Measurements from ENCODE around the gene FAM114A1.
"Not testable (repeated sequence)": the region's sequence is repeated elsewhere in the genome, so short reads cannot be mapped to it uniquely, and the experiment has no call there.

The FAM114A1 gene

GRCh38 chr4:38983787-38984598 is 116.4 kb downstream of the FAM114A1 start:
- TF ChIP-seq ZFX (IDR thresholded peaks at IDR 0.05) (no peak), CTCF (conservative IDR thresholded peaks at IDR 0.05) (no peak)
- no peak overlapping the region for H3K27ac ChIP-seq

- no peak overlapping the region for H3K27ac ChIP-seq
These were observed 117.9 kb downstream of the FAM114A1 start for GRCh38 chr4:38985410-38986100.

DNA sequence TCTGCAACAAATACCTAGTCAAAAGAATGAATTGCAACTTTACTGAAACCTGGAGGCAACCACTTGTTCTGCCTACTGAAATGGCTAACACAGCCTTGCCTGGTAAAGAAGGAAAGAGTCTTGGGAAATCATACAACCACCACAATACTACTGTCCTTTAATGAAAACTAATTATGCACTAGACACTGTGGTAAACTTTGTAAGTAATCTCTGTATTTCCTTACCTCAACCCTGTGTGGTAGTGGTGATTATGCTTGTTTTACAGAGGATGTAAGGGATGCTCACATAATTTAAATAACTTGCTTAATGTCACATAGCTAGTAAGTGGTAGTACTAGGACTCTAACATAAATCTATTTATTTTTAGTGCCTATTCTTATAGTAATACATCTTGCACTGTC is 119.9 kb downstream of the FAM114A1 start:
- no peak for TF ChIP-seq ZFX (IDR thresholded peaks at IDR 0.05)
- TF ChIP-seq CTCF (conservative IDR thresholded peaks at IDR 0.05), result no peak

More at GRCh38 chr4:38985410-38986100, 117.9 kb downstream of the FAM114A1 start:
- no peak for TF ChIP-seq ZFX (IDR thresholded peaks at IDR 0.05)
- no peak for TF ChIP-seq CTCF (conservative IDR thresholded peaks at IDR 0.05)

DNA sequence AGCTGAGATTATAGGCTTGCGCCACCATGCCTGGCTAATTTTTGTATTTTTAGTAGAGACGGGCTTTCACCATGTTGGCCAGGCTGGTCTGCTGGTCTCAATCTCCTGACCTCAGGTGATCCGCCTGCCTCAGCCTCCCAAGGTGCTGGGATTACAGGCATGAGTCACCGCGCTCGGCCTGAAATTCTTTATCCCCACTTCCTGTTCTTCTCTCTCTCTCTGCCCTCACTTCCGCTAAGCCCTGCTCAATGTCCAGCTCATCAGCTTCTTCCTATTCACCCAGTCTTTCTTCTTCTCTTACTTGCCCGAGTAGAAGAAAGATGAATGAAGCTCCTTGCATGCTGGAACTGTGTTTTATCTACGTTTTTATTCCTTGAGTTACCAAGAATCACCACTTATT is 120.7 kb downstream of the FAM114A1 start:
- H3K27ac ChIP-seq, result not testable (repeated sequence)

More for the DNA sequence above, 119.9 kb downstream of the FAM114A1 start:
- no peak overlapping the region for H3K27ac ChIP-seq

DNA sequence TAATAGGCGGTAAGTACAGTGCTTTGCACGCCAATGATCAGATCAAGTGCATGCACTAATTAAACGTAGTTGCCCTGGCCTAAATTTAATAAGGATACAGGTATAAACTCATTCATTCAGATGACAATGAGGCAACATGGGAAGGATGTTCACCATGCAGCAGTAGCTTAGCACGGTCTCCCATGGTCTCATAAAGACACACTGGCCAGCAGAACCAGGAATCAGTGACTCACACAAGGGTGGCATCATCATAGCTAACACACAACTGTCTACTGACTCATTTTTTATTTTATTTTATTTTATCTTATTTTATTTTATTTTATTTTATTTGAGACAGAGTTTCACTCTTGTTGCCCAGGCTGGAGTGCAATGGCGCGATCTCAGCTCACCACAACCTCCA is 121.9 kb downstream of the FAM114A1 start:
- TF ChIP-seq ZFX (IDR thresholded peaks at IDR 0.05), result no peak
- TF ChIP-seq CTCF (conservative IDR thresholded peaks at IDR 0.05), result no peak
- H3K27ac ChIP-seq, result no peak overlapping the region

- no peak overlapping the region for H3K27ac ChIP-seq
- no peak for TF ChIP-seq CTCF (conservative IDR thresholded peaks at IDR 0.05)
- TF ChIP-seq ZFX (IDR thresholded peaks at IDR 0.05), result no peak
These were observed 122.6 kb downstream of the FAM114A1 start for GRCh38 chr4:38990241-38990640.

DNA sequence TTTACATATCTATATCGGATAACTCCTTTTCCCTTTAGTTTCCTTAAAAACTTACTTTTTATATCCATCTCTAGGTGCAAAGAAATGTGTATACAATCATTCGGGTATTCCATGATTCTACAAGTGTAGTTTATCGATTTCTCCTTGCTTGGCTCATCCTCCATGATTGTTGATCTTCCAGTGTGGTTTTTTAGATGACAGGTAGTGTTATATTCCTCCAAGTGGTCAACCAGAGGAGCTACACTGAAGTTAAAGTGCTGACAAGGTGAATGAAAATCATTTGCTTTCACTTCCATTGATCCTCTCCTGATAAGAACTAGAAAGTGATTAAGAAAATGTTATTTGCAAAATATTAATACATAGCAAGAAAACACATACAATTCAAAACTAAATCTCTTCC is 126.1 kb downstream of the FAM114A1 start:
- H3K27ac ChIP-seq, result no peak overlapping the region
- TF ChIP-seq ZFX (IDR thresholded peaks at IDR 0.05), result no peak
- peak; percentile 19 for TF ChIP-seq CTCF (conservative IDR thresholded peaks at IDR 0.05)
